Activated T-cell treated with anti-CD3 and anti-CD28 coated beads for 24 hours (primary cell): ENCODE measurements around the gene GLT1D1.

Source experiments
- DNase-seq: peaks from one replicate; pipeline ENCODE4 v3.0.0-alpha.2; 2020; ENCODE audit warnings: low read depth

The GLT1D1 gene

GRCh38 chr12:128914908-128915563 is 61.8 kb downstream of the GLT1D1 start:
- peak; percentile 30 for DNase-seq

- DNase-seq, result no peak
Measured at GRCh38 chr12:128916425-128916824, 63.1 kb downstream of the GLT1D1 start.

GRCh38 chr12:128918481-128919260 is 65.4 kb downstream of the GLT1D1 start:
- DNase-seq, result no peak

GRCh38 chr12:128920468-128920867 is 67.2 kb downstream of the GLT1D1 start:
- DNase-seq, result no peak

- DNase-seq, result no peak
Measured at GRCh38 chr12:128928361-128928760, 75.1 kb downstream of the GLT1D1 start.

- no peak for DNase-seq
Measured at GRCh38 chr12:128929057-128929456, 75.8 kb downstream of the GLT1D1 start.

- no peak for DNase-seq
Measured at GRCh38 chr12:128930606-128931005, 77.3 kb downstream of the GLT1D1 start.

- DNase-seq, result no peak
Measured at GRCh38 chr12:128932521-128932920, 79.2 kb downstream of the GLT1D1 start.

GRCh38 chr12:128933039-128933438 is 79.8 kb downstream of the GLT1D1 start:
- DNase-seq, result no peak

GRCh38 chr12:128933926-128934325 is 80.6 kb downstream of the GLT1D1 start:
- DNase-seq, result no peak

- DNase-seq, result no peak
Measured at GRCh38 chr12:128938886-128939285, 85.6 kb downstream of the GLT1D1 start.

- no peak for DNase-seq
Measured at GRCh38 chr12:128940090-128940888, 87.0 kb downstream of the GLT1D1 start.

GRCh38 chr12:128940974-128941373 is 87.7 kb downstream of the GLT1D1 start:
- DNase-seq, result no peak

GRCh38 chr12:128942960-128943477 is 89.7 kb downstream of the GLT1D1 start:
- no peak for DNase-seq

GRCh38 chr12:128944956-128945355 is 91.7 kb downstream of the GLT1D1 start:
- no peak for DNase-seq

- DNase-seq, result no peak
Measured at GRCh38 chr12:128947209-128947608, 93.9 kb downstream of the GLT1D1 start.

- DNase-seq, result no peak
Measured at GRCh38 chr12:128949086-128949485, 95.8 kb downstream of the GLT1D1 start.

- DNase-seq, result no peak
Measured at GRCh38 chr12:128951448-128951847, 98.2 kb downstream of the GLT1D1 start.

- DNase-seq, result no peak
Measured at GRCh38 chr12:128956755-128957154, 103.5 kb downstream of the GLT1D1 start.

GRCh38 chr12:128959901-128960300 is 106.6 kb downstream of the GLT1D1 start:
- DNase-seq, result no peak

GRCh38 chr12:128961308-128961902 is 108.1 kb downstream of the GLT1D1 start:
- no peak for DNase-seq

- no peak for DNase-seq
Measured at GRCh38 chr12:128961957-128962356, 108.7 kb downstream of the GLT1D1 start.
